Activated CD4-positive, alpha-beta T cell treated with anti-CD3 and anti-CD28 coated beads, Interleukin-10, Interleukin-2, amounts not matched to agents 100 ng/mL and 50 ng/mL, durations not matched to agents 16 hours and 8 hours (primary cell): ENCODE results near the gene SLC45A3.
"Not testable (repeated sequence)": the region's sequence is repeated elsewhere in the genome, so short reads cannot be mapped to it uniquely, and the experiment has no call there.

Source experiments
- DNase-seq: peaks from one replicate; pipeline ENCODE4 v3.0.0-alpha.2; 2020

The SLC45A3 gene

GRCh38 chr1:205680073-205680851 lies at the start of gene SLC45A3:
Gene SLC45A3 (minus strand): TSS chr1:205680509. CDS start chr1:205664656, 15,853 bp downstream.
- DNase-seq: peak; percentile 41

- no peak for DNase-seq
These were observed 46.4 kb upstream of the SLC45A3 start for GRCh38 chr1:205726619-205727125.

GRCh38 chr1:205725514-205725913 lies 45.2 kb upstream of the SLC45A3 start:
- no peak for DNase-seq

DNA sequence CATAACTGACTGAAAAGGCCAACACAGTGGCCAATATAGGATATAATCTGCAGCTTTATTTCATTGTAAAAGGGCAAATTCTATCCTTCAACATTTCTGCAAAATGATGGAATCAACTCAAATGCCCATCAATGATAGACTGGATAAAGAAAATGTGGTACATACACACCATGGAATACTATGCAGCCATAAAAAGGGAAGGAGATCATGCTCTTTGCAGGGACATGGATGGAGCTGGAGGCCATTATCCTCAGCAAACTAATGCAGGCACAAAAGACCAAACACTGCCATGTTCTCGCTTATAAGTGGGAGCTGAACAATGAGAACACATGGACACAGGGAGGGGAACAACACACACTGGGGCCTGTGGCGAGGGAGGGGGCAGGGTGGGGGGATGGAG lies 40.4 kb upstream of the SLC45A3 start:
- DNase-seq: not testable (repeated sequence)

DNA sequence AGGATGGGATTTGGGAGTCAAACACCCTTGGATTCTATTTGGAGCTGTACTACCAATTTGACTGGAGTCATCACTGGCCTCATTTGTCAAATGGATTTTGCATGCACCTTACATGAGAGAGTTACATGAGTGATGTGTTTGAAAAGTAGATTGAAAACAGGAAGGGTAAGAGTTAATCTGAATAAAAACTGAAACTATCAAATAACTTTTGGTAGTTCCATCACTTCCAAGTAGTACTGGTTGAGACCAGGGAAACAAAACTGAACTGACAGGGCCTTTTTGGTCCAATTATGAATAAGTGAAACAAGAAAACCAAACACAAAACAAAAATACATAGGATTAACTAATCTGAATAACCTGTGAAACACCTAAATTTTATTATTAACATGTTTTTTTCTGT lies 39.5 kb upstream of the SLC45A3 start:
- peak; percentile 37 for DNase-seq

DNA sequence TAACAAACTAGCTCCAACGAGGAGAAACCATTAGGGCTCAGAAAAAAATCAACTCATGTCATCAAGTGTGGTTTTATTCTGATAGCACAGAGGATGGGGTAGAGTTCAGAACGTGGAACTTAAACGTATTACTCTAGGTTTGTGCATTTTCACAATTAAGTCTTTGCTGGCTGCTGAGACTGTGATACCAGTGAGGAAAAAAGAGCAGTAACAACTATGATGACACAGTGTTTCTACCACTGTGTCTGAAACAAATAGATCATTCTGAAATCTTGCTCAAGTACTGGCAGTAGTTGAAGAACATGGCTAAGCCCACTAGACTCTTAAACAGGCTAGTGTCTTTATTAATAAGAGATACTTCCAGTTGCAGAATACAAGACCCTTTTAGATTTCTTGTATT lies 38.7 kb upstream of the SLC45A3 start:
- DNase-seq: no peak

DNA sequence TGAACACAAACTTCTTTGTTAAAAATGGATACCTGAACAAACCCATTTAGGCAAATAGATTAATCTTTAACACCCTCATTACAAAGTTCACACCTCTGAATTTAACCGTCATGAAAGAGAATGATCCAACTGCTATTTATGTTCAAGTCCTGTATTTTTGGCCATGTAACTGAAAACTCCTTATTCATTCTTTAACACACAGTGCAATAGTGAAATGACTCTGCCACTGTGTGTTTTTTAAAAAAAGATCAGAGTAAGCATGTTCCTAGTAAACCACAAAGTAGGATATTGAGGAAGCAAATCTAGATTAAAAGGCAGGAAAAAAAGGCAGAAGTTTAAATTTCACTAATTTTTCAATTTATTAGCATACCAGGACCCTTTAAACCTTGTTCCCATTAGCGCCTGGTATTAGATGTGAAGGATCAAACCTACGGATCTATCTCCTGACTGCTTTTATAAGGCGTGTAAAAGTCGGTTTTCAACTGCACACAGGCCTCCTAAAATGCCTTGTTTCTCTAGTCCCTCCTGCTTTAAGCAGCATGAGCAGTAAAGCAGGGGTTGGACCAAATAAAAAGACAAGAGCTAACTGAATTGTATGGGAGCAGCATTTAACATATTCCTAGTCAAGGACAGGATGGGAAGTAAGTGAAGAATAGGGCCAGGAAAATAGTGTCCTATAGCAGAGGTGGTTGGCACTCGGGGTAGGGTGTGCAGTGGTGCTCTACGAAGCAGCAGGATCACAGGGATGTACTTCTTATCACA lies 36.2 kb upstream of the SLC45A3 start:
- no peak for DNase-seq

DNA sequence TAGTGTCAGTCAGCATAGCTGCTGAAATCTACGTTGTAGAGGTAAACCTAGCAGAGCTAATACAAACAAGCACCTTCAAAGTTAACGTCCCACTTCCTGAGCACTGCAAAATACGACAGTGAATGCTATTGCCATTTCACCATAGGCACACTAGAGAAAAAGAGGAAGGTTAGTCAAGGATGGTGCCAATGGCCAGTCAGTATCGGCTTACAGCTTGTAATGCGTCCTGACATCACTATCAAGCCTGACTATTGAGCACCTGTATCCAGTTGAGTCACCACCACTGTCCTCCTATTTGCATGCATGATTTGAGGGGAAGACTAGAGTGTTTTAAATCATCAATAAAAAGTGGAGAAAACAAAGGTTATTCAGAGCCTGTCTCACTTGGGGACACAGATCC lies 35.3 kb upstream of the SLC45A3 start:
- DNase-seq: no peak

DNA sequence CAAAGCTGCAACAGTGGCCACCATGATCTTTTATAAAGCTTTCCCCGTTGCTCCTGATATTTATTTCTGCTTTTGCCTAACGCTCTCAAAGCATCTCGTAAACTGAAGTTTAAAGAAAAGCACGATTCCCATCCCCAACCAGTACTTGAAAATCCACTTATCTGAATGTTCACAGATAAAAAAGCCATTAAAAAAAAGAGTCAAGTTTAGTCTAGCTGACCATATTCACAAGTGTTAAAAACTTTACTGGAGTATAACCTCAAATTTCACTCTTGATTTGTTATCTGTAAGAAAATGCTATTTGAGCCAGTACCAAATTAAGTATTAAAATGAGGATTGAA lies 34.6 kb upstream of the SLC45A3 start:
- no peak for DNase-seq

DNA sequence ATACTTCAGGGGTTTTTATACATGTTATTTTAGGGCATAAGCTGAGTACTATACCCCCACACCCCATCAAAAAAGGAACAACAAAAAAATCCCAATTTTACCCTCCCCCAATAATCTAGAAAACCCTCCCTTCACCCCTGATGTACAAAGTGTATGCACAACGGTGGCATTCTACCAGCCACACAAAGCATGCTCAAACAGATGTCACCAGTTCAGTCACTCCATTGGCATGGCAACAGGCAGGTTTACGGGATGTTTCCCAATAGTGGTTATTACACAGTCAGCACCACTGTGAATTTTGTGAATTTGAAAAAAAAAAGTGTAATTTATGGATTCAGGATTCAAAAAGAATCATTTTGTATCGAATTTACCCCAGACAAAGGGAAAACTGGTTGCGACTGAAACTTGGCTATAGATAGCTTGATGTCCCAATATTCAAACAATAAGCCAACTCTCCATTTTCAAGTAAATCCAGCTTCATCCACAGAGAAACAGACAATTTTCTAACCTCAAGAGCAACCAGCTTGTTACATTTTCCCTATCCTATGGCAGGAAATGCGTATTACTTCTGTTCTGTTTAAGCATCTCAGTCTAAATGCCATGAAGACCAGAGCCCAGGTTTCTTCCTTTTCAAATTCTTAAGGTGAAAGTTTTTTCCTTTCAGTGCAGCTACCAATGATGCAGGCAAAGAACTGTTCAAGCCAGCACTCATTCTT lies 34.0 kb upstream of the SLC45A3 start:
- DNase-seq: no peak

GRCh38 chr1:205711105-205712048 lies 31.1 kb upstream of the SLC45A3 start:
- peak; percentile 79 for DNase-seq

DNA sequence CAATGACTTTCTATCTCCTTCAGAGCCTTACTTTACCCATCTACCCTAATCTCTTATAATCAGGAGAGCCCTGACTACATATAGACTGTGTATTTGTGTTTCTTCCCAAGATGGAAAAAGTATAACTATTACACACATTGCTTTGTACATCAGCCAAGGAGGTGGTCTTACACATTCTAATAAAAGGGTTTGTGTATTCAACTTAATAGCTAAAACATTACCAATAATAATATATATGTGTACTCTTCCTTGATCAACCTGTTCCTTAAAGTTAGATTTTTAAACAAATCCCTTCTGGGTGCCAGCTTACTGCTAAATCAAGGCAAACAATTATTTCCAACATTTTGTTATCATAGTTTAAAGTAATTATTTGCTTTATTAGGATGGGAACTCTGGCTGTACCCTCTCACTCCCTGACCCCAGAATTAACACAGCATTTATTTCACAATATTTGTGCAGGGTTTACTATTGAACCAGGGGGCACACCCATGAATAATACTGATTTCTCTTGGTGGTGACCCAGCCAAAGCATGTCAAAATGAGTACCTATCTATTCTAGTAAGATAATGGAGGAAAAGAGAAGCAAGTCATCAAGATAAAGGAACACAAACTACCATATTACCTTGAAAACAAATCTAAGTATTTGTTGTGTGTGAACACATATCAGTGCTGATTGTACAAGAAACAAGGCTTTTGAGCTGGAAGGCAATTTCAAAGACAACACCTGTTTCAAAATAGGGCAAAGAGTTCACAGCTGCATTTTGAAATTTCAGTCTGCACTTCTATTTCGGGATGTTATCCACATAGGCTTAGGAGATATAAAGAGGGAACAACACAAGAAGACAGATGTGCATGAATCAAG lies 30.1 kb upstream of the SLC45A3 start:
- no peak for DNase-seq

- no peak for DNase-seq
These were observed 29.3 kb upstream of the SLC45A3 start for GRCh38 chr1:205709640-205710039.

GRCh38 chr1:205709059-205709398 lies 28.7 kb upstream of the SLC45A3 start:
- DNase-seq: no peak

- no peak for DNase-seq
These were observed 26.5 kb upstream of the SLC45A3 start for GRCh38 chr1:205706601-205707502.

GRCh38 chr1:205704903-205705302 lies 24.6 kb upstream of the SLC45A3 start:
- no peak for DNase-seq

DNA sequence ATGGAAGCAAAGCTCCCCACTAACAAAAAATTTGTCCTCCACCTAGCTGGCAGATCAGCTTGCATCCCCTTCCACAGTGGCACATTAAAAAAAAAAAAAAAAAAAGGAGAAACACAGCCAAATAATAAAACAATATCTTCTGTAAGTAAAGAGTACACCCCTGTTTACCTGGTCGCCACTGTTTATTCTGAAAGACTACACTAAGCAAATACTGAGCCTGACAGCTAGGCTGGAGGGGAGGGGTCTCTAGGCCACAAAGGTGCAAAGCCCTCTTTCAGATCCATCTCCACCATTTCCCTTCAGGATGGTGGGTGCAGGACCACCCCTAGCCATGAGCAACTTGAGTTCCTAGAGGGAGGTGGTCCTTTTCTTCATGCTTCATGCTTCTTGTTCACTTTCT lies 22.8 kb upstream of the SLC45A3 start:
- no peak for DNase-seq

DNA sequence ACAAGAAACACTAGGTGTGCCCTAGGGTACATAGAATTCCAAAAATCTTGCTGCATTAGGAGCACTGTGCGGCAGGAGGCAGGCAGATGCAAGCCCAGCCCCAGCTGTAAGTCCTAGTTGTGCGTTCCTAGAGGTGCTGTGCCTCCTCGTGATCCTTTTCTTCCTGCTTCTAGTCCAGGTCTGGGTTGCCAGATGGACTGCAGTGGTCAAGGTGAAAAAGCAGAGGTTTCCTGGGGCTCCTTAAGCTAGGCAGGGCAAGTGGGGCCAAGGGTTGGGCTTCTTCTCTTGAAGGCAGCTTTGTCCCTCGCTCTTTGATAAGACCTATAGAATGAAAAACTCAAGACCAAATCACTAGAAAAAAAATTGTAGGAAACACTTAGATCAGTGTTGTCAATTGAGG lies 21.6 kb upstream of the SLC45A3 start:
- DNase-seq: no peak

DNA sequence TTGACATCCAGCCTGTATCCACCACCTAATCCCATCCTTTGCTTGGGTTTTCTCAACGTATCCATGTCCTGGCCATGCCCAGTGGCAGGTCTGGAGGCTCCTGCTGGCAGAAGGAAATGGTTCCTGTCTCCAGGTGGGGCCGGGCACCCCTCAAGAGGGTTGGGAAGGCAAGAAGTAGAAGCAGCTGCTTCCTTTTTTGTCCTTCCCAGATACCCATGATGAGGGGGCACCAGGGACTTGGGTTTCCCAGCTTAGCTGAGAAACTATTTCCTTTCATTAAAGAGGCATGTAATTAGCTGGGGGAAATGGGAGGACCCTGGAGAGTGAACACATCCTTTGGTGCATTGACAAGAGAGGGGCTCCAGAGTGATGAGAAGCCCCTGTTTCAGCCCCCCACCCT lies 21.1 kb upstream of the SLC45A3 start:
- no peak for DNase-seq

DNA sequence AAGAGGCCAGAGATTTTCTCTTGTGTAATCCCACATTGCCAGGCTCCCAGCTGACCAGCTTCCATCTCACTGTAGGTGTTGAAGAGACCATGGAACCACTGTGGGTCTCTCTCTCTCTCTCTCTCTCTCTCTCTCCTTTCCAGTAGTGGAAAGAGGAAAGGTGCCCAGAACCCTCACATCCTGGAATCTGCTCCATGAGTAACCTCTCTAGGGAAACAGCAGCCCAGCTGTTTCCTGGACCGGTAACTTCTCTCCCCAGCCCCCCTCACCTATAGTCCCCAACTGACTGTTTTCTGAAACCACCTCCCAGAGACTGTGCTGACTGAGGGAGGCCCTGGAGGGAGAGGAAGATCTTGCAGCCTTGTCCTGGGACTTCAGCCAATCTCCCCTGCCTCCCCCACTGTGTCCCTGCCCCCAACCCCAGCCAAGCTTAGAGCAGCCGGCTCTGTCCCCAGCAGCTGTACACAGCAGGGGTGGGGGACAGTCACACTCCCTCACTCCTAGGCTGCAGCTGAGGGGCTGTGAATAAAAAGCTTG lies 20.6 kb upstream of the SLC45A3 start:
- no peak for DNase-seq
